ENCODE measurements around the gene TMEM37. TPM values are rescaled to one million over a fixed set of nuclear protein-coding genes. Genes with fewer than 3 reads are reported as not detected.
A peak's percentile ranks its signal among the peaks of the same experiment; 100 is the strongest.

The TMEM37 gene
- total and polyA plus RNA-seq, 2 of the 13 experiments (the other 11 are each of a cell fraction or from before 2014, with no cell fraction given), result 37.7 to 115 TPM

DNA sequence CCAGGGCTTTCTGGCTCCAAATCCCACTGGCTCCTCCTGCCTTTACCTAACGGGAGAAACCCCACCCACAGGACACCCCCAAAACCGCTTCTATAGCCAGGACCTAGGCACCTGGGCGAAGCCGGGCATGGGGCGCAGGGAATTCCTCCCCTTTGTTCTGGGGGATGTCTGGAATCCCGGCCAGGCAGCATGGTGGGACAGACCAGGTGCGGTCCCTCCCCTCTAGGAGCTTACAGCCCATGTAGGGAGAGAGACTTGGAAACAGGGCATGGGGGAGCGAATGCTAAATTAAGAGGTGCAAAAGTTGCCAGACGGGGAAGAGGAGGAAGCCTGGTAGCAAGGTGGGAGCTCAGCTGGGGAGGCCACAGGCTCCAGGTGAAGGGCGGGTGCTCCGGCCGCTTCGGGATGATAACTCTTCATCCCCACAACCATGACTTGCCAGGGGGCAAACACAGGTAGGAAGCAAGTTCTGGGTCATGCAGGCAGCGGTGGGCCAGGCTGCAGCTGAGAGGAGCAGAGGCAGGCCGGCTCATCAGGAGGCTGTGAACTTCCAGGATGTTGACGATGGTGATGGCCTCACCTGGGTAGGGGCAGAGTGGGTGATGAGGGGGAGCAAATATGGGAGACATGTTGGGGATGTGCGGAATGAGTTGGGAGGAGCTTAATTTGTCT, 1.3 kb downstream of the TMEM37 start (continued):
- TF ChIP-seq IRX3 (CRISPR knock-in tag; IDR thresholded peaks at IDR 0.05; ENCODE audit: borderline replicate concordance, low read depth) (no peak), ZNF441 (CRISPR knock-in tag; IDR thresholded peaks at IDR 0.05; ENCODE audit: borderline replicate concordance) (0 out of 2 replicates have a peak, but pooled peaks have one; percentile 59), PCBP1 (IDR thresholded peaks at IDR 0.05; ENCODE audit: borderline replicate concordance, low read depth, low read length) (0 out of 2 replicates have a peak, but pooled peaks have one; percentile 46), PHF5A (CRISPR knock-in tag; IDR thresholded peaks at IDR 0.05; ENCODE audit: low read depth, unreplicated experiment) (no peak), MIER3 (CRISPR knock-in tag; IDR thresholded peaks at IDR 0.05; ENCODE audit: borderline replicate concordance) (no peak), AGO2 (optimal IDR thresholded peaks at IDR 0.05; ENCODE audit: low read depth, low read length) (peak; percentile 50), NFKB2 (CRISPR knock-in tag; IDR thresholded peaks at IDR 0.05; ENCODE audit: borderline replicate concordance) (no peak), KAT2B (IDR thresholded peaks at IDR 0.05; ENCODE audit: borderline replicate concordance, low read depth, low read length) (no peak), ZNF230 (CRISPR knock-in tag; IDR thresholded peaks at IDR 0.05) (no peak), ZNF713 (CRISPR knock-in tag; IDR thresholded peaks at IDR 0.05) (no peak), ZNF772 (CRISPR knock-in tag; IDR thresholded peaks at IDR 0.05) (no peak), FIP1L1 (IDR thresholded peaks at IDR 0.05; ENCODE audit: borderline replicate concordance, insufficient read depth, low read depth, low read length) (no peak), RELA (CRISPR knock-in tag; IDR thresholded peaks at IDR 0.05) (no peak), SMYD3 (CRISPR knock-in tag; IDR thresholded peaks at IDR 0.05) (no peak), HES4 (CRISPR knock-in tag; IDR thresholded peaks at IDR 0.05; ENCODE audit: borderline replicate concordance) (no peak), ZBTB7B (CRISPR knock-in tag; IDR thresholded peaks at IDR 0.05) (no peak; the same call in 1 of the 2 replicates), HOXA5 (CRISPR knock-in tag; IDR thresholded peaks at IDR 0.05) (no peak), AHR (CRISPR knock-in tag; IDR thresholded peaks at IDR 0.05) (0 out of 2 replicates have a peak, but pooled peaks have one; percentile 29), KDM5B (CRISPR knock-in tag; IDR thresholded peaks at IDR 0.05; ENCODE audit: borderline replicate concordance) (0 out of 2 replicates have a peak, but pooled peaks have one; percentile 35), ZNF33B (CRISPR knock-in tag; IDR thresholded peaks at IDR 0.05) (no peak)
- TF ChIP-seq, protein P1, sequence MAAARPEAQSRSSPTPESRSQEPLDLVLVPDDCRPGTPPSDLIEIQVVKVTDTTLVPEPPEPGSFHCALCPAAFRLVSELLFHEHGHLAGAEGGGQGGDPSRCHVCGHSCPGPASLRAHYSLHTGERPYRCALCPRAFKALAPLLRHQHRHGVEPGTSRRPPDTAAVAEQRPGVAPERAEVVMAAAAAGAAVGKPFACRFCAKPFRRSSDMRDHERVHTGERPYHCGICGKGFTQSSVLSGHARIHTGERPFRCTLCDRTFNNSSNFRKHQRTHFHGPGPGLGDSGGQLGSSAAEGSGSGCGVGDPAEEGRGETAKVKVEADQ (CRISPR knock-in tag; IDR thresholded peaks at IDR 0.05; ENCODE audit: borderline replicate concordance), result no peak
- TF ChIP-seq, protein P2, sequence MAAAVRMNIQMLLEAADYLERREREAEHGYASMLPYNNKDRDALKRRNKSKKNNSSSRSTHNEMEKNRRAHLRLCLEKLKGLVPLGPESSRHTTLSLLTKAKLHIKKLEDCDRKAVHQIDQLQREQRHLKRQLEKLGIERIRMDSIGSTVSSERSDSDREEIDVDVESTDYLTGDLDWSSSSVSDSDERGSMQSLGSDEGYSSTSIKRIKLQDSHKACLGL (CRISPR knock-in tag; IDR thresholded peaks at IDR 0.05), result peak; percentile 53; the same call in 1 of the 2 replicates
- TF ChIP-seq, protein P3, sequence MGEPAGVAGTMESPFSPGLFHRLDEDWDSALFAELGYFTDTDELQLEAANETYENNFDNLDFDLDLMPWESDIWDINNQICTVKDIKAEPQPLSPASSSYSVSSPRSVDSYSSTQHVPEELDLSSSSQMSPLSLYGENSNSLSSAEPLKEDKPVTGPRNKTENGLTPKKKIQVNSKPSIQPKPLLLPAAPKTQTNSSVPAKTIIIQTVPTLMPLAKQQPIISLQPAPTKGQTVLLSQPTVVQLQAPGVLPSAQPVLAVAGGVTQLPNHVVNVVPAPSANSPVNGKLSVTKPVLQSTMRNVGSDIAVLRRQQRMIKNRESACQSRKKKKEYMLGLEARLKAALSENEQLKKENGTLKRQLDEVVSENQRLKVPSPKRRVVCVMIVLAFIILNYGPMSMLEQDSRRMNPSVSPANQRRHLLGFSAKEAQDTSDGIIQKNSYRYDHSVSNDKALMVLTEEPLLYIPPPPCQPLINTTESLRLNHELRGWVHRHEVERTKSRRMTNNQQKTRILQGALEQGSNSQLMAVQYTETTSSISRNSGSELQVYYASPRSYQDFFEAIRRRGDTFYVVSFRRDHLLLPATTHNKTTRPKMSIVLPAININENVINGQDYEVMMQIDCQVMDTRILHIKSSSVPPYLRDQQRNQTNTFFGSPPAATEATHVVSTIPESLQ (CRISPR knock-in tag; conservative IDR thresholded peaks at IDR 0.05), result no peak
- TF ChIP-seq, protein P4, sequence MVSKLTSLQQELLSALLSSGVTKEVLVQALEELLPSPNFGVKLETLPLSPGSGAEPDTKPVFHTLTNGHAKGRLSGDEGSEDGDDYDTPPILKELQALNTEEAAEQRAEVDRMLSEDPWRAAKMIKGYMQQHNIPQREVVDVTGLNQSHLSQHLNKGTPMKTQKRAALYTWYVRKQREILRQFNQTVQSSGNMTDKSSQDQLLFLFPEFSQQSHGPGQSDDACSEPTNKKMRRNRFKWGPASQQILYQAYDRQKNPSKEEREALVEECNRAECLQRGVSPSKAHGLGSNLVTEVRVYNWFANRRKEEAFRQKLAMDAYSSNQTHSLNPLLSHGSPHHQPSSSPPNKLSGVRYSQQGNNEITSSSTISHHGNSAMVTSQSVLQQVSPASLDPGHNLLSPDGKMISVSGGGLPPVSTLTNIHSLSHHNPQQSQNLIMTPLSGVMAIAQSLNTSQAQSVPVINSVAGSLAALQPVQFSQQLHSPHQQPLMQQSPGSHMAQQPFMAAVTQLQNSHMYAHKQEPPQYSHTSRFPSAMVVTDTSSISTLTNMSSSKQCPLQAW (CRISPR knock-in tag; IDR thresholded peaks at IDR 0.05), result peak; percentile 82
- TF ChIP-seq, protein P5, sequence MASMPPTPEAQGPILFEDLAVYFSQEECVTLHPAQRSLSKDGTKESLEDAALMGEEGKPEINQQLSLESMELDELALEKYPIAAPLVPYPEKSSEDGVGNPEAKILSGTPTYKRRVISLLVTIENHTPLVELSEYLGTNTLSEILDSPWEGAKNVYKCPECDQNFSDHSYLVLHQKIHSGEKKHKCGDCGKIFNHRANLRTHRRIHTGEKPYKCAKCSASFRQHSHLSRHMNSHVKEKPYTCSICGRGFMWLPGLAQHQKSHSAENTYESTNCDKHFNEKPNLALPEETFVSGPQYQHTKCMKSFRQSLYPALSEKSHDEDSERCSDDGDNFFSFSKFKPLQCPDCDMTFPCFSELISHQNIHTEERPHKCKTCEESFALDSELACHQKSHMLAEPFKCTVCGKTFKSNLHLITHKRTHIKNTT (CRISPR knock-in tag; IDR thresholded peaks at IDR 0.05), result no peak

Data from HepG2 (cell line).